ENCODE measurements around the gene GAB3.

The GAB3 gene

GRCh38 chrX:154751203-154751668 is 359 bp upstream of the GAB3 start:
- ChIA-PET CTCF (no interaction called here), POLR2A (ENCODE audit: low non-redundant PET) (interaction anchor here (1.3 kb wide), 1 partner anchor 12 kb away, joined by 3 read pairs; the partner anchor contains the start of gene DKC1)
- TF ChIP-seq, protein P1, sequence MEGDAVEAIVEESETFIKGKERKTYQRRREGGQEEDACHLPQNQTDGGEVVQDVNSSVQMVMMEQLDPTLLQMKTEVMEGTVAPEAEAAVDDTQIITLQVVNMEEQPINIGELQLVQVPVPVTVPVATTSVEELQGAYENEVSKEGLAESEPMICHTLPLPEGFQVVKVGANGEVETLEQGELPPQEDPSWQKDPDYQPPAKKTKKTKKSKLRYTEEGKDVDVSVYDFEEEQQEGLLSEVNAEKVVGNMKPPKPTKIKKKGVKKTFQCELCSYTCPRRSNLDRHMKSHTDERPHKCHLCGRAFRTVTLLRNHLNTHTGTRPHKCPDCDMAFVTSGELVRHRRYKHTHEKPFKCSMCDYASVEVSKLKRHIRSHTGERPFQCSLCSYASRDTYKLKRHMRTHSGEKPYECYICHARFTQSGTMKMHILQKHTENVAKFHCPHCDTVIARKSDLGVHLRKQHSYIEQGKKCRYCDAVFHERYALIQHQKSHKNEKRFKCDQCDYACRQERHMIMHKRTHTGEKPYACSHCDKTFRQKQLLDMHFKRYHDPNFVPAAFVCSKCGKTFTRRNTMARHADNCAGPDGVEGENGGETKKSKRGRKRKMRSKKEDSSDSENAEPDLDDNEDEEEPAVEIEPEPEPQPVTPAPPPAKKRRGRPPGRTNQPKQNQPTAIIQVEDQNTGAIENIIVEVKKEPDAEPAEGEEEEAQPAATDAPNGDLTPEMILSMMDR (conservative IDR thresholded peaks at IDR 0.05; ENCODE audit: low read depth) = no peak
- no peak overlapping the region for H3K27ac ChIP-seq
- no peak for DNase-seq (ENCODE audit: low spot score)

DNA sequence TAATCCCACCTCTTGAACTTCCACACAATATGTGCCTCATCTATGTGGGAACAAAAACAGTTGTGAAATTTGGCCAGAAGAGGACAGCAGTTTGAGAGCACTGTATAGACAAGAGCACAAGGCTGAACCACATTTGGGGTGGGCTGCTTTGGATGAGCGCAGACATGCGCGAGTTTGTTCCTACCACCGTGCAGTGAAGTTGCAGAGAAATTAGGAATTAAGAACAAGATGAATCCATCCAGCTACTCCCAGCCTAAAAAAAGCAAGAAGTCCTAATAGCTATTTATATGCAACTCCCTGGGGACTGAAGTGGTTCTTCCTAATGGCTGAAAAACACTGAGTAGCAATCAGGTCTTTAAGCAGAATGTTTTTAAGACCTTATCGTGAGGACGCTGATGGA is 1.0 kb downstream of the GAB3 start:
- TF ChIP-seq, protein P1 (conservative IDR thresholded peaks at IDR 0.05; ENCODE audit: low read depth) = no peak
- ChIA-PET CTCF (no interaction called here), POLR2A (ENCODE audit: low non-redundant PET) (interaction anchor here (1.3 kb wide), 1 partner anchor 13 kb away, joined by 3 read pairs; the partner anchor contains the start of gene DKC1)
- no peak overlapping the region for H3K27ac ChIP-seq
- no peak for DNase-seq (ENCODE audit: low spot score)

DNA sequence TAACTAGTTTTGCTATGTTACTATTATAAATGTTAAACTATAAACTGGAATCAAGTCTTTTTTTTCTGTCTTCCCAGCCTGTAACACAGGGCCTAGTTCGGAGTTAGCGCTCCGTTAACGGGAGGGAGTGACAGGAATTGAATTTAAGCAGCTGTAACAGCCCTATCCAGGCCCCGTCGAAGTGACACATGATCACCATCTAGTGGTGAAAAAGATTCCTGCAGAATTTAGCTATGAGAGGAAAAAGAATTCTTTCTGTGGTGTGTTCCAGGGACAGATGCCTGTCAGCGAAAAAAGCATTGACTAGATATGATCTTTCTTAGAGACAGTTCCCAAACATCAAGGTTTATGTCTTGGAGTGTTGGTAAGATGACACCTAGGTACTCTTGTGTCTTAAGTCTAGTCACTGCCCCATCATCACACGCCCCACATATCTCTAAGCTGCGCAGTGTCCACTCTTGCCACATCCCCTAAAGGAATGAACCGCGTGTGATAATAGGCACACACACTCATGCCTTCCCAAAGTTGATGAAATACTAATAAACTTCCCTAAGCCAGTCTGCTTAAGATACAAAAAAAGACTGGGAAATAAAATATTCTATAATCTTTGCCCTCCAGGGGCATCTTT is 2.1 kb downstream of the GAB3 start:
- no peak overlapping the region for H3K27ac ChIP-seq
- POLR2A ChIA-PET (ENCODE audit: low non-redundant PET) = no interaction called here
- CTCF ChIA-PET = interaction anchor here (0.6 to 1.1 kb wide), 3 partner anchors 36 to 136 kb away, joined by 3 to 5 read pairs (median 3); no protein-coding TSS in a partner anchor
- TF ChIP-seq, protein P1 (conservative IDR thresholded peaks at IDR 0.05; ENCODE audit: low read depth) = peak; percentile 66
- peak; percentile 45 for DNase-seq (ENCODE audit: low spot score)

GRCh38 chrX:154742613-154743012 is 8.3 kb downstream of the GAB3 start:
- DNase-seq (ENCODE audit: low spot score) = no peak
- POLR2A ChIA-PET (ENCODE audit: low non-redundant PET) = no interaction called here
- no peak overlapping the region for H3K27ac ChIP-seq
- CTCF ChIA-PET = no interaction called here
- TF ChIP-seq, protein P1 (conservative IDR thresholded peaks at IDR 0.05; ENCODE audit: low read depth) = no peak

- TF ChIP-seq, protein P1 (conservative IDR thresholded peaks at IDR 0.05; ENCODE audit: low read depth) = no peak
- no peak for DNase-seq (ENCODE audit: low spot score)
- H3K27ac ChIP-seq = no peak overlapping the region
- ChIA-PET CTCF (no interaction called here), POLR2A (ENCODE audit: low non-redundant PET) (no interaction called here)
These were observed 10.9 kb downstream of the GAB3 start for GRCh38 chrX:154739952-154740465.

DNA sequence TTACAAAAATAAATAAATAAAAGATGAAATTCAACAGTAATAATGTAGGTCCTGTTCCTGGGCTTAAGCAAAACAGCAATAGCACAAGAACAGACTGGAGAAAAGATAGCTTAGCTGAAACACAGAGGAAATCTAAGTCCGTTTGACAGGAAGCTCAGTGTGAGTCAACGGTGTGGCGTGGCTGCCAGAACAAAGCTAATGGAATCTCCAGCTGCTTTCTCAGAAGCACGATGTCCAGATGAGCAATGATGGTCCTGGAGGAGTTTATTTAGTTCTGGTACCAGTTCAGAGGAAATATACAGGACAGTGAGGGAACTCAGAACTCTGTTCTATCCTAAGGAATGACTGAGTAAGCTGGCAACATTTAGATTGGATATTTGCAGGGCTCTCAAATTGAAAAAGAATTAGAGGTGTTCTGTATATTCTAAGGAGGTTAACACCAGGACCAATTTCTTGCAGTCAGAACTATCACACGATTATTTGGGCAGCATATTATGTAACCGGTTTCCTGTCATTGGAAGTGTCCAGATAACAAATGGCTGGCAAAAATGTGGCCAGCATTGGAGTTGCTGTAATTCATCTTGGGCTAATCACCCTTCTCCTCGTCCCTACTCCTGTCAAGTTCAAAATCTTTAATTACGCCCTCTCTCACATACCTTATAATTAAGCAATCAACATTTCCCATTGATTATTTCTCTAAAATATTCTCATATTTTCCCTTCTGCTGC is 12.7 kb downstream of the GAB3 start:
- ChIA-PET POLR2A (ENCODE audit: low non-redundant PET) (no interaction called here), CTCF (no interaction called here)
- TF ChIP-seq, protein P1 (conservative IDR thresholded peaks at IDR 0.05; ENCODE audit: low read depth) = no peak
- DNase-seq (ENCODE audit: low spot score) = no peak
- peak overlapping the region; percentile 93 for H3K27ac ChIP-seq

All from RWPE1 (cell line).